Heart left ventricle (tissue), 13 donors: ENCODE results near the gene MAP3K20.

Experiments
- POLR2A ChIP-seq, 2 donors: fragments of 450-650 bp; IDR thresholded peaks; one replicate each; pipeline ENCODE4 v1.6.1; 2017; ENCODE audit warnings: antibody characterized with exemption in 2 of 2, mild to moderate bottlenecking in 2 of 2, moderate library complexity in 2 of 2
- TF ChIP-seq, protein P1 (sequence below), 12 donors: fragments of 200-600 bp; sonication (generic) in 4 of 12; IDR thresholded peaks; one replicate each; pipeline versions ENCODE4 v1.5.0 to v1.8.0; 2018 to 2022; ENCODE audit warnings: antibody characterized with exemption in 12 of 12, mild to moderate bottlenecking in 5 of 12
- donor health status: ischemic (EF 13 %, LVEDD 7.1; RV severe dilation, severe dysfunction).
- donor health status: DM: no; HTN: yes; CAD: no.
- donor health status: DM: no; HTN: no; CAD: no.
- donor health status: ischemic (EF 25% LVEDD 6.9; RV normal size, moderate dysfunction).
- donor health status: ischemic (EF 25% LVEDD 5.7; RV mildly dilated, moderate dysfunction).
- donor health status: ischemic (EF 35%, LVEDD 5.7; RV mildly dilated, moderate dysfunction).
- donor health status: nonischemic (EF 11% LVEDD 7.7; RV severe dilation, severe dysfunction).
- donor health status: DM: yes; HTN: yes; CAD: no.
- donor health status: PGD.
- donor health status: ischemic (EF 29% LVEDD 5.4; RV normal size, mild dysfunction).
- donor health status: nonischemic (EF 23%, LVEDD 6.1; RV moderate dilation, normal function).

DNA sequence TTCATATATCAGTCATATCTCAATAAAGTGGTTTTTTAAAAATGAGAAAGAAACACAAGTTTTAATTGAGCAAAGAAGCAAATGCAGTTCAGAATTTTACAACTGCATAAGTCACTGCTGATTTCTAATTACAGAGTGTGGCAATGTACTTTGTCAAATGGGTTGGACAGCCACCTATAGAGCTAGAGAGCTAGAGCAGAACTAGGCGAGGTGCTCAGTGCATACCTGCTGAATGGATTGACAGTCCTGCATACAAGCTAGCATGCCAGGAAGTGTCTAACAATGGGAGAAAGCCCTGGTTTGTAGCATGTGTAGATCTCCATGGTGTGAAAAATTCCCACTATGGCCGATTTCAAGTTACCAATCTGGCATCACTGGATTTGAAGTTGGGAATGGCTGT is 172.7 kb downstream of the MAP3K20 start:
- TF ChIP-seq, protein P1, sequence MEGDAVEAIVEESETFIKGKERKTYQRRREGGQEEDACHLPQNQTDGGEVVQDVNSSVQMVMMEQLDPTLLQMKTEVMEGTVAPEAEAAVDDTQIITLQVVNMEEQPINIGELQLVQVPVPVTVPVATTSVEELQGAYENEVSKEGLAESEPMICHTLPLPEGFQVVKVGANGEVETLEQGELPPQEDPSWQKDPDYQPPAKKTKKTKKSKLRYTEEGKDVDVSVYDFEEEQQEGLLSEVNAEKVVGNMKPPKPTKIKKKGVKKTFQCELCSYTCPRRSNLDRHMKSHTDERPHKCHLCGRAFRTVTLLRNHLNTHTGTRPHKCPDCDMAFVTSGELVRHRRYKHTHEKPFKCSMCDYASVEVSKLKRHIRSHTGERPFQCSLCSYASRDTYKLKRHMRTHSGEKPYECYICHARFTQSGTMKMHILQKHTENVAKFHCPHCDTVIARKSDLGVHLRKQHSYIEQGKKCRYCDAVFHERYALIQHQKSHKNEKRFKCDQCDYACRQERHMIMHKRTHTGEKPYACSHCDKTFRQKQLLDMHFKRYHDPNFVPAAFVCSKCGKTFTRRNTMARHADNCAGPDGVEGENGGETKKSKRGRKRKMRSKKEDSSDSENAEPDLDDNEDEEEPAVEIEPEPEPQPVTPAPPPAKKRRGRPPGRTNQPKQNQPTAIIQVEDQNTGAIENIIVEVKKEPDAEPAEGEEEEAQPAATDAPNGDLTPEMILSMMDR (IDR thresholded peaks at IDR 0.05) = no peak
- no peak for TF ChIP-seq POLR2A (IDR thresholded peaks at IDR 0.05)
